WERI-Rb-1 (cell line): ENCODE results near the gene SLC51B.

ENCODE experiments used
- DNase-seq: peaks from one replicate; pipeline ENCODE4 v3.0.0-alpha.2; 2020
- H3K27ac ChIP-seq: fragments of 250-450 bp; sonication (Bioruptor Pico); 2 replicates; pipeline ENCODE4 v1.5.1; 2020; ENCODE audit warnings: mild to moderate bottlenecking, moderate library complexity
- H3K27me3 ChIP-seq: fragments of 250-450 bp; sonication (Bioruptor Pico); 2 replicates; pipeline ENCODE4 v1.5.1; 2021; ENCODE audit warnings: mild to moderate bottlenecking, low read depth, moderate library complexity; ENCODE audit not compliant: insufficient read depth, severe bottlenecking
- H3K36me3 ChIP-seq: fragments of 250-450 bp; sonication (Bioruptor Pico); 2 replicates; pipeline ENCODE4 v1.5.1; 2020; ENCODE audit warnings: mild to moderate bottlenecking, moderate library complexity
- H3K4me3 ChIP-seq: 2 replicates; pipeline ENCODE4 v1.5.1; 2011; ENCODE audit warnings: low read depth, mild to moderate bottlenecking, control low read depth, low read length
- H3K9me3 ChIP-seq: fragments of 250-450 bp; sonication (Bioruptor Pico); 2 replicates; pipeline ENCODE4 v1.5.1; 2021; ENCODE audit warnings: mild to moderate bottlenecking, moderate library complexity; ENCODE audit not compliant: severe bottlenecking
- TF ChIP-seq, protein P1 (sequence below): IDR thresholded peaks from 2 replicates; pipeline ENCODE4 v1.5.1; 2011; ENCODE audit warnings: low read depth, mild to moderate bottlenecking, control low read depth, inconsistent platforms, low read length

Gene SLC51B

GRCh38 chr15:65034719-65035118 lies 10.5 kb upstream of the SLC51B start:
- H3K9me3 ChIP-seq: no peaks in the 10 kb centered on the region
- no peaks in the 10 kb centered on the region for H3K27me3 ChIP-seq
- no peaks in the 10 kb centered on the region for H3K36me3 ChIP-seq
- DNase-seq: no peak
- no peak overlapping the region for H3K27ac ChIP-seq
- no peak overlapping the region for H3K4me3 ChIP-seq
- TF ChIP-seq, protein P1, sequence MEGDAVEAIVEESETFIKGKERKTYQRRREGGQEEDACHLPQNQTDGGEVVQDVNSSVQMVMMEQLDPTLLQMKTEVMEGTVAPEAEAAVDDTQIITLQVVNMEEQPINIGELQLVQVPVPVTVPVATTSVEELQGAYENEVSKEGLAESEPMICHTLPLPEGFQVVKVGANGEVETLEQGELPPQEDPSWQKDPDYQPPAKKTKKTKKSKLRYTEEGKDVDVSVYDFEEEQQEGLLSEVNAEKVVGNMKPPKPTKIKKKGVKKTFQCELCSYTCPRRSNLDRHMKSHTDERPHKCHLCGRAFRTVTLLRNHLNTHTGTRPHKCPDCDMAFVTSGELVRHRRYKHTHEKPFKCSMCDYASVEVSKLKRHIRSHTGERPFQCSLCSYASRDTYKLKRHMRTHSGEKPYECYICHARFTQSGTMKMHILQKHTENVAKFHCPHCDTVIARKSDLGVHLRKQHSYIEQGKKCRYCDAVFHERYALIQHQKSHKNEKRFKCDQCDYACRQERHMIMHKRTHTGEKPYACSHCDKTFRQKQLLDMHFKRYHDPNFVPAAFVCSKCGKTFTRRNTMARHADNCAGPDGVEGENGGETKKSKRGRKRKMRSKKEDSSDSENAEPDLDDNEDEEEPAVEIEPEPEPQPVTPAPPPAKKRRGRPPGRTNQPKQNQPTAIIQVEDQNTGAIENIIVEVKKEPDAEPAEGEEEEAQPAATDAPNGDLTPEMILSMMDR: no peak

DNA sequence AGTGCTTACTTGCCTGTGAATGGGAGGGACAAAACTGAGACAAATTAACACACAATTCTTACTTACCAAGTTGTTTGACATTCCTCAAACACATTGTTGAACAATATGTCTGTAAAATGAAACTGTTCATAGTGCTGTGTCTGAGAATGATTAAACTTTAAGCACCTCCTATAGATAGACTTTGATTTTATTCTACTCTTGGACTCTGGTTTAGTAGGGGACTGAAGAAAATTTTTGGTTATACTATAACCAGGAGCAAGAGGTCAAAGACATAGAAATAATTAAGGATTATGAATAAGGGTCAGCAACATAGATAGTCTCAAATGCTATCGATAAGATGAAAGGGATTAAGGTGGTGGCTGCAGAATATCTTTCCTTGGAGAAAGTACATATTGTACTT lies 7.9 kb upstream of the SLC51B start:
- no peak for DNase-seq
- H3K4me3 ChIP-seq: no peak overlapping the region
- peaks cover 2% of the 10 kb centered on the region for H3K9me3 ChIP-seq
- TF ChIP-seq, protein P1: no peak
- H3K27ac ChIP-seq: no peak overlapping the region
- no peaks in the 10 kb centered on the region for H3K36me3 ChIP-seq
- H3K27me3 ChIP-seq: no peaks in the 10 kb centered on the region

GRCh38 chr15:65038428-65038827 lies 6.8 kb upstream of the SLC51B start:
- no peaks in the 10 kb centered on the region for H3K36me3 ChIP-seq
- TF ChIP-seq, protein P1: no peak
- DNase-seq: no peak

DNA sequence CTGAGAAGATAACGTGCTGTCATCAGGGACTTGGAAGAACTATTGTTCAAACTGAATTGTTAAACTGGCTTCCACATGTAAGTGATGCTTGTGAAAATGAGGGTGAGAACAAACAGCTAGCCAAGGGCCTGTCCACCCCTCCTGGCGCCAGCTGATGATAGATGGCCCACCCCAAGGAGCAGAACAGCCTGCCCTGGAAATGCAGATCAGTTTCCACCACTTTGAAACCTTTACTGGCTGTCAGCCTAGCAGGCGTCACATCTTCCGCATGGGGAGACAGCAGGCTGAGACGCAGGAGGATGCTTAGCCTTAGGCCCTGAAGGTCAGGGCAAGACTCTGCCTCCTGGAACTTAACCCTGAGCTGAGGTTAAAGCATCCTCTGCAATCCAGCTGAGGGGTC lies 6.4 kb upstream of the SLC51B start:
- no peak overlapping the region for H3K27ac ChIP-seq
- no peak for DNase-seq
- no peak overlapping the region for H3K4me3 ChIP-seq
- TF ChIP-seq, protein P1: no peak
- peaks cover 2% of the 10 kb centered on the region for H3K9me3 ChIP-seq
- no peaks in the 10 kb centered on the region for H3K27me3 ChIP-seq
- H3K36me3 ChIP-seq: no peaks in the 10 kb centered on the region

More at GRCh38 chr15:65038428-65038827, 6.8 kb upstream of the SLC51B start:
- Histone ChIP-seq H3K27me3 (no peaks in the 10 kb centered on the region), H3K4me3 (no peak overlapping the region), H3K9me3 (peaks cover 2% of the 10 kb centered on the region), H3K27ac (no peak overlapping the region)

DNA sequence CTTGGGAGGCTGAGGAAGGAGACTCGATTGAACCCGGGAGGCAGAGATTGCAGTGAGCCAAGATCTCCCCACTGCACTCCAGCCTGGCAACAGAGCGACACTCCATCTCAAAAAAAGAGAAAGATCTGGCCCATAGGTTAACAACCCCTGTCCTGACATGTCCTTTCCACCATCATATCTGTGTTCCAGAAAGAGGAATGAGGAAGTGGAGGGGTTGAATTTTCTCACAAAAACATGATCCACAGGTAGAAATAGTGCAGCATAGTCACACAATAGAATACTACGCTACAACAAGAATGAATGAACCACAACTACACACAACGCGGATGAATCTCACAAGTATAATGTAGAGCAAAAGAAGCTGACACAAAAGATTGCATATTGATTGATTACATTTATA lies 4.7 kb upstream of the SLC51B start:
- H3K36me3 ChIP-seq: no peaks in the 10 kb centered on the region
- no peak for DNase-seq
- TF ChIP-seq, protein P1: no peak

DNA sequence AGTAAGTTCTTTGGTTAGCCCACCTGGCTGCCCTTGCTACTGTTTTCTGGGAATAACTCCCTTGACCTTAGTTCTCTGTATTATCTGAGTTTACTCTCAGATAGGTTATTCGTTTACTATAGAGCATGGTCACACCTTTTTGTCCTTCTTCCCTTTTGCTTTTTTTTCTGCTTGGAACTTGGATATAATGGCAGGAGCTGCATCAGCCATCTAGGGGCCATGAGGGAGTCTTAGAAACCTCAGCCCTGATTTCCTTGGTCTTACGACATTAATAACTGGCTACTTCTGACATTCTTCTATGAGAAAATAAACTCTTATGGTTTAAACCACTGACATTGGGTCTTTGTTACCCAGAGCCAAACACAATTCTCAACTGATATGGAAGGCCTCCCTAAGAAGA lies 3.4 kb upstream of the SLC51B start:
- Histone ChIP-seq H3K27ac (no peak overlapping the region), H3K9me3 (peaks cover 2% of the 10 kb centered on the region), H3K4me3 (no peak overlapping the region), H3K27me3 (no peaks in the 10 kb centered on the region), H3K36me3 (no peaks in the 10 kb centered on the region)
- no peak for DNase-seq
- TF ChIP-seq, protein P1: no peak

More for the DNA sequence above, 4.7 kb upstream of the SLC51B start:
- no peaks in the 10 kb centered on the region for H3K27me3 ChIP-seq
- H3K4me3 ChIP-seq: no peak overlapping the region
- no peak overlapping the region for H3K27ac ChIP-seq
- peaks cover 2% of the 10 kb centered on the region for H3K9me3 ChIP-seq
